Measurements from ENCODE around the gene OST4.

- TF ChIP-seq CTCF (optimal IDR thresholded peaks at IDR 0.05 in 1 of 3, IDR thresholded peaks at IDR 0.05 in 1 of 3, conservative IDR thresholded peaks at IDR 0.05 in 1 of 3; ENCODE audit: extremely low read depth in 1 of 3, insufficient read depth in 2 of 3, low read length in 3 of 3) (no peak), EZH2 (IDR thresholded peaks at IDR 0.05; ENCODE audit: low read length) (no peak)
These were observed 50.0 kb downstream of the OST4 start for GRCh38 chr2:27021253-27022049.
